MM.1S (cell line): ENCODE measurements around the gene TMEM125.

Source experiments
- CTCF ChIP-seq: fragments of 300-600 bp; sonication (generic); IDR thresholded peaks from 2 replicates; pipeline ENCODE4 v1.5.1; 2016; ENCODE audit warnings: antibody characterized with exemption, low read length, mixed read lengths
- EZH2 ChIP-seq: fragments of 300-600 bp; sonication (generic); optimal IDR thresholded peaks from 2 replicates; pipeline ENCODE3; 2017; ENCODE audit warnings: low read depth, mild to moderate bottlenecking, antibody characterized with exemption, low read length, mixed read lengths
- EZH2phosphoT487 ChIP-seq: fragments of 300-600 bp; sonication (generic); IDR thresholded peaks from 2 replicates; pipeline ENCODE4 v1.6.1; 2018; ENCODE audit warnings: antibody characterized with exemption, low read length

DNA sequence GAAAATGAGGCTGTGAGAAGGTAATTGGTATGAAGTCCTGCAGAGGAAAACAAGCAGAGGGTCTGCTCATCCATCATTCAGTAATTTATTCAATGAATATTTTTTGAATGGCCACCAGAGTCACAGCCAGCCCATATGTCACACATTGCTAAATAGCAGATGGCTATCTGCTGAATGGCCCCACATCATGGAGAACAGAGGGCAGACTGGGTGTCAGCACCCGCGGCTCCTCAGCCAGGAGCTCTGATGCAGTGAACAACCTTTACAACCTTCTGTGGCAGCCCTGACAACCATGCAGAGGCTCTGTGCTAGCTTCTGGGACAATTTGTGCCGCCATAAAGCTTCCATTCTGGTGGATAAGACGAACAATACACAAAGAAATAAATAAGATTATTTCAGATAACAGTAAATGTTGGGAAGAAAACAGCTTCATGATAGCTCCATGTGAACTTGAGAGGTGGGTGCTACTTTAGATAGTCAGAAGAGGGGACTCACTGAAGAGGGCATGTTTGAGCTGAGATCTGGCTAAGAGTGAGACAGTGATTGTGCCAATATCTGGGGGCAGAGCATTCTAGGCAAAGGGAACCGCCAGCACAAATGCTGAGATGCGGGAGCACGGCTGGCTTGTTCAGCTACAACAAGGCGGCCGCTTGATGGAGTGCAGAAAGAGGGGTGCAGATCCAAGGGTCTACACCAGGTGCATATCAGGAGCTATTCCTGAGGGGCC is 18.4 kb downstream of the TMEM125 start:
- TF ChIP-seq CTCF: no peak
- TF ChIP-seq EZH2: no peak
- no peak for TF ChIP-seq EZH2phosphoT487
